Esophagus muscularis mucosa (tissue), 4 donors: Measurements from ENCODE around the gene MGAT2. TPM values are rescaled to one million over a fixed set of nuclear protein-coding genes. Genes with fewer than 3 reads are reported as not detected.
A peak's percentile ranks its signal among the peaks of the same experiment; 100 is the strongest.

Experiments
- DNase-seq: peaks from one replicate; pipeline ENCODE4 v3.0.0-alpha.2; 2017; ENCODE audit errors: extremely low spot score
- H3K27ac ChIP-seq, 4 donors: fragments of 200-600 bp; sonication (generic); replicated peaks in 1 of 4; 1 replicate in 3 of 4; 2 replicates in 1 of 4; pipeline ENCODE4 v1.5.1; 2016 to 2019; ENCODE audit warnings: mild to moderate bottlenecking in 1 of 4
- H3K27me3 ChIP-seq, 4 donors: fragments of 200-600 bp; sonication (generic); one replicate each; pipeline versions ENCODE4 v1.5.1 to v1.6.0; 2016 to 2019
- H3K36me3 ChIP-seq, 4 donors: fragments of 200-600 bp; sonication (generic); one replicate each; pipeline ENCODE4 v1.5.1; 2016 to 2019
- H3K4me1 ChIP-seq, 4 donors: fragments of 200-600 bp; sonication (generic); one replicate each; pipeline ENCODE4 v1.5.1; 2016 to 2019
- H3K4me3 ChIP-seq, 4 donors: fragments of 200-600 bp; sonication (generic); 1 replicate in 2 of 4; 2 replicates in 2 of 4; pipeline ENCODE4 v1.5.1; 2016 to 2019; ENCODE audit warnings: mild to moderate bottlenecking in 4 of 4, moderate library complexity in 1 of 4
- H3K9me3 ChIP-seq, 4 donors: fragments of 200-600 bp; sonication (generic); 1 replicate in 3 of 4; 2 replicates in 1 of 4; pipeline ENCODE4 v1.5.1; 2016 to 2019
- EP300 ChIP-seq: sonication (generic); formaldehyde crosslinking; IDR thresholded peaks from one replicate; pipeline ENCODE4 v1.6.1; 2017; ENCODE audit warnings: antibody characterized with exemption
- POLR2A ChIP-seq: fragments of 450-650 bp; IDR thresholded peaks from one replicate; pipeline ENCODE4 v1.6.1; 2017; ENCODE audit warnings: antibody characterized with exemption, moderate library complexity, mild to moderate bottlenecking, low read depth
- POLR2AphosphoS5 ChIP-seq, 2 donors: sonication (generic); formaldehyde crosslinking; IDR thresholded peaks; one replicate each; pipeline ENCODE4 v1.6.1; 2017; ENCODE audit warnings: antibody characterized with exemption in 2 of 2
- WGBS: methylation state at CpG from one replicate; pipeline ENCODE4 v1.1.5; 2018; 5-methylcytosine and 5-hydroxymethylcytosine counted together
- intact Hi-C: fragments of 100-400 bp; cut with DNase I; formaldehyde crosslinking; loops from one replicate; pipeline ENCODE4 v1.15.1; 2023
- total RNA-seq, 4 donors: library from RNA; depleted of rRNA; stranded (reverse); fragments of >200 nt; gene quantifications; one replicate each; pipeline versions ENCODE4 v1.1.0 to v1.2.1, GENCODE V29; 2016
- TF ChIP-seq, protein P1 (sequence below), 3 experiments: fragments of 200-600 bp in 2 of 3; fragments of 450-650 bp in 1 of 3; sonication (generic) in 2 of 3; IDR thresholded peaks; one replicate each; pipeline ENCODE4 v1.5.1; 2017 to 2019; ENCODE audit warnings: antibody characterized with exemption in 3 of 3, mild to moderate bottlenecking in 2 of 3, moderate library complexity in 1 of 3

MGAT2 gene
- total RNA-seq, 4 donors from 2014 or later = 20.3 to 29.5 (median 24.1) TPM

DNA sequence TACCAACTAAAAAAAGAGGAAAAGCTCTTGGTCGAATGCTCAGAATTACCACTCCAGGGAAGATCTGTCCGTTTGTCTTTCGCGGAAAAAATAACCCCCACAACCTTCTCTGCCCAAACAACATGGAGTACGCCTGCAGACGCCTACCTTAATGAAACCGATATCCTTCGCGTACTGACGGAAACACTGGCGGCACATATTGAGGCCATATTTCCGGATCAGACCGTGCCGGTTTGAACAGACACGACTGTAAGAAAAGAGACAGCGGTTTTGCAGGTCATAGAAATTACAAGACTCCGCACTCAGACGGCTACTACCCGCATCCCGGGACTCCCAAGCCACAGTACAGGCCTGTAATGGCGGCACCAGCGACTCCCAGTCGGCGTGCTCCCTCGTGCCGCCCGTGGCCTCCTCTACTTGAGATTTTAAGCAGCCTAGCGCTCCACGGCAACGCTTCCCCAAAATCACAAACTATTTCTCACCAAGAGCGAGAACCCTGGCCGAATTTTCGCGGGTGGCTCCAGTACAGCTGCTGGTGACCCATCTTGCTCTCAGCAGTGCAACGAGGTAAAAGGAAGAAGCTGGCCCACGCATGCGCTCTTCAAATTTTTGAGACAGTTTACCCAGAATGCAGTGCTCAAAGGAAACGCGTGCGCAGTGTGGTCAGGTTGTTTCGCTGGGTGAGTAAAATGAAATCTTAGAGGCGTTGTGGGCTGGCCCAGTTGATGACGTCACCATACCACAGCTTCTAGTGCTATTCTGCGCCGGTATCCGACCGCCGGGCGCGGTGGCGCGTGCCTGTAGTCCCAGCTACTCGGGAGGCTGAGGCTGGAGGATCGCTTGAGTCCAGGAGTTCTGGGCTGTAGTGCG, 34.6 kb upstream of the MGAT2 start, which contains the start of gene RPS29:
Gene RPS29, minus strand, starts transcription at position 578 of the 870 bp plus-strand sequence. Its CDS starts 34 bp downstream, at position 544.
- Histone ChIP-seq H3K9me3 (no peaks in the 10 kb centered on the region), H3K36me3 (peaks cover 9 to 32% (median 27%) of the 10 kb centered on the region in 4 donors), H3K27ac (peak within 1 kb of the TSS; percentile 86 to 94 (median 90)), H3K4me3 (peak within 1 kb of the TSS; percentile 84 to 95 (median 86)), H3K4me1 (peaks cover 14 to 48% (median 41%) of the 10 kb centered on the region in 4 donors), H3K27me3 (no peaks in the 10 kb centered on the region)
- intact Hi-C loops = no loop called here
- peak; percentile 100 for DNase-seq
- TF ChIP-seq, protein P1, sequence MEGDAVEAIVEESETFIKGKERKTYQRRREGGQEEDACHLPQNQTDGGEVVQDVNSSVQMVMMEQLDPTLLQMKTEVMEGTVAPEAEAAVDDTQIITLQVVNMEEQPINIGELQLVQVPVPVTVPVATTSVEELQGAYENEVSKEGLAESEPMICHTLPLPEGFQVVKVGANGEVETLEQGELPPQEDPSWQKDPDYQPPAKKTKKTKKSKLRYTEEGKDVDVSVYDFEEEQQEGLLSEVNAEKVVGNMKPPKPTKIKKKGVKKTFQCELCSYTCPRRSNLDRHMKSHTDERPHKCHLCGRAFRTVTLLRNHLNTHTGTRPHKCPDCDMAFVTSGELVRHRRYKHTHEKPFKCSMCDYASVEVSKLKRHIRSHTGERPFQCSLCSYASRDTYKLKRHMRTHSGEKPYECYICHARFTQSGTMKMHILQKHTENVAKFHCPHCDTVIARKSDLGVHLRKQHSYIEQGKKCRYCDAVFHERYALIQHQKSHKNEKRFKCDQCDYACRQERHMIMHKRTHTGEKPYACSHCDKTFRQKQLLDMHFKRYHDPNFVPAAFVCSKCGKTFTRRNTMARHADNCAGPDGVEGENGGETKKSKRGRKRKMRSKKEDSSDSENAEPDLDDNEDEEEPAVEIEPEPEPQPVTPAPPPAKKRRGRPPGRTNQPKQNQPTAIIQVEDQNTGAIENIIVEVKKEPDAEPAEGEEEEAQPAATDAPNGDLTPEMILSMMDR (IDR thresholded peaks at IDR 0.05) = peak in 1 of 3 experiments; percentile 9
- TF ChIP-seq POLR2AphosphoS5 (IDR thresholded peaks at IDR 0.05) = peak; percentile 98 to 99
- peak; percentile 82 for TF ChIP-seq POLR2A
- no peak for TF ChIP-seq EP300
- under 1% methylated on average over 26 of the region's 55 CpGs for WGBS

DNA sequence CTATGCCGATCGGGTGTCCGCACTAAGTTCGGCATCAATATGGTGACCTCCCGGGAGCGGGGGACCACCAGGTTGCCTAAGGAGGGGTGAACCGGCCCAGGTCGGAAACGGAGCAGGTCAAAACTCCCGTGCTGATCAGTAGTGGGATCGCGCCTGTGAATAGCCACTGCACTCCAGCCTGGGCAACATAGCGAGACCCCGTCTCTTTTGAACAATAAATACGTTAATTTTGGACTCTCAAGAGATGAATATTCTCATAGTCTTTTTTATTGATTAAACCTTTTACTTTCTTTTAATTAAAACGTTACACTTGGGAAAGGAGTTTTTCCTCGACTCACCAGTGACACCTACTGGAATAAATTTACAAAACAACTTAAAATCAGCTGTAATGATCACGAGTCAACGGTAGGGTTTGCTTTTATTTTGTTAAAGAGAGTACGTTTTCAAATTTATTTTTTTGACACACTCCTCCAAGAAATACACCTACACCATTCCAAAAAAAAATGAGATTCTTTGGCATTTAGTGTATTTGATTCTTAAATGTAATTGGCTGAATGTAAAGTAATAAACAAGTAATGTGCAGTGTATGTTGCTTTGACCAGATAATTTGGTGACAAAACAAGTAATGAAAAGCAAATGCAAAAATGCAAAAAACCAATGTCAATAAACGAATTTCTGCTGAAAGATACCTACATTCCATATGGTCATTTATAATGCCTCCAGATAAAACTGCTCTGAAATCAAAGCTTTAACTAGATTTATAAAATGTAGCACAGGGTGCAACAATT, 33.7 kb upstream of the MGAT2 start:
- Histone ChIP-seq H3K27ac (peak overlapping the region; percentile 86 to 94 (median 90)), H3K4me3 (peak overlapping the region; percentile 84 to 95 (median 86)), H3K36me3 (peaks cover 9 to 28% (median 26%) of the 10 kb centered on the region in 4 donors), H3K4me1 (peaks cover 14 to 43% (median 38%) of the 10 kb centered on the region in 4 donors), H3K9me3 (no peaks in the 10 kb centered on the region), H3K27me3 (no peaks in the 10 kb centered on the region)
- no peak for DNase-seq
- intact Hi-C loops = no loop called here
- WGBS = 2% methylated on average over 12 of the region's 21 CpGs
- TF ChIP-seq, protein P1 (IDR thresholded peaks at IDR 0.05) = peak; percentile 52 to 82 (median 70)
- TF ChIP-seq POLR2A = no peak
- no peak for TF ChIP-seq EP300
- no peak for TF ChIP-seq POLR2AphosphoS5 (IDR thresholded peaks at IDR 0.05)

DNA sequence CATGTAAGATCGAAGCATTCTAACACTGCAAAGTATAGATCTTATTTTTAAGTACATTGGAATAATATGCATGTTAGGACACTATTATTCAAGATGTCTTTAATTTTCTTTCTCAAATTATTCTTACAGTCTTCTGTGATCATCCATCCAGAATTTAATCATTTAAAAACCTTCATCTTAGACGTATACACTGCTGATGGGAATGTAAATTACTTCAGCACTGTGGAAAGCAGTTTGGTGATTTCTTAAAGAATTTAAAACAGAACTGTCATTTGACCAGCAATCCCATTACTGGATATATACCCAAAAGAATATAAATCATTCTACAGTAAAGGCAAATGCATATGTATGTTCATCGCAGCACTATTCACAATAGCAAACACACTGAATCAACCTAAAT, 31.2 kb upstream of the MGAT2 start:
- H3K9me3 ChIP-seq = no peaks in the 10 kb centered on the region
- peaks cover 0 to 3% (median 2%) of the 10 kb centered on the region in 4 donors for H3K36me3 ChIP-seq
- TF ChIP-seq EP300 (no peak), POLR2A (no peak), POLR2AphosphoS5 (IDR thresholded peaks at IDR 0.05) (no peak)
- TF ChIP-seq, protein P1 (IDR thresholded peaks at IDR 0.05) = no peak
- no peak overlapping the region for H3K27ac ChIP-seq
- no peaks in the 10 kb centered on the region for H3K27me3 ChIP-seq
- no peak for DNase-seq
- H3K4me1 ChIP-seq = peaks cover 8 to 21% (median 14%) of the 10 kb centered on the region in 4 donors
- no peak overlapping the region for H3K4me3 ChIP-seq
- WGBS = 86% methylated on average over 3 of the region's 3 CpGs
- intact Hi-C loops = no loop called here

DNA sequence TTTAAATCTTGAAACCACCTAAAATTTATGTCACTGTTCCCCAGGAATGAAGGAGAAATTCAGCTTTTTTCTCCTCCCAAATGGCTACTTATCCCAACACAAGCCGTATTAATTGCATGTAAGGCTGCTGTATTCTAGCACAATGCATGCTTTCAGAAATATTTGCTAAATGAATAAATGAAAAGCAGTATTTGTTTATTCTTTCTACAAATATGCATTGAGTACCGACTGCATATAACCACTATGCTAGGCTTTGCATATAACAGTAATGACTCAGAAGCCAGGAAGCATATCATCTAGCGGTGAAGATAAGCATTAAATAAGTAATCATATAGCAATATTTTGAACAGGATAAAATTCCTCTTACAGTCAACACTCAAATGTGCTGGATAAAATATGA, 27.6 kb upstream of the MGAT2 start:
- Histone ChIP-seq H3K36me3 (no peaks in the 10 kb centered on the region), H3K27me3 (no peaks in the 10 kb centered on the region), H3K9me3 (no peaks in the 10 kb centered on the region), H3K4me3 (no peak overlapping the region), H3K27ac (no peak overlapping the region), H3K4me1 (peaks cover 0 to 11% (median 10%) of the 10 kb centered on the region in 4 donors)
- DNase-seq = no peak
- intact Hi-C loops = no loop called here
- WGBS = 84% methylated on average over 3 of the region's 3 CpGs
- TF ChIP-seq, protein P1 (IDR thresholded peaks at IDR 0.05) = no peak
- TF ChIP-seq POLR2A = no peak
- no peak for TF ChIP-seq POLR2AphosphoS5 (IDR thresholded peaks at IDR 0.05)
- no peak for TF ChIP-seq EP300
